H54 (cell line): ENCODE results near the gene EFCAB7.
A peak's percentile ranks its signal among the peaks of the same experiment; 100 is the strongest.

Experiments
- DNase-seq: peaks from one replicate; pipeline ENCODE4 v3.0.0; 2011; ENCODE audit warnings: low spot score, mixed read lengths; ENCODE audit not compliant: insufficient read length
- FAIRE-seq: peaks from 3 replicates; lab custom pipeline; 2011; peaks lifted over from hg19 to GRCh38; lab: Jason Lieb, UNC
- POLR2A ChIP-seq: IDR thresholded peaks from 2 replicates; pipeline ENCODE4 v1.6.1; 2011; ENCODE audit warnings: low read depth, mild to moderate bottlenecking, low read length

Gene EFCAB7

GRCh38 chr1:63532727-63533126, 9.4 kb downstream of the EFCAB7 start:
- TF ChIP-seq POLR2A = no peak
- no peak for FAIRE-seq

GRCh38 chr1:63533931-63534330, 10.6 kb downstream of the EFCAB7 start:
- TF ChIP-seq POLR2A = no peak
- FAIRE-seq (no peak), DNase-seq (no peak)

More at GRCh38 chr1:63532727-63533126, 9.4 kb downstream of the EFCAB7 start:
- DNase-seq = no peak

- FAIRE-seq (no peak), DNase-seq (no peak)
- no peak for TF ChIP-seq POLR2A
Measured at GRCh38 chr1:63534406-63534805, 11.1 kb downstream of the EFCAB7 start.

- DNase-seq = no peak
Measured at GRCh38 chr1:63537006-63537405, 13.7 kb downstream of the EFCAB7 start.

GRCh38 chr1:63537940-63538339, 14.6 kb downstream of the EFCAB7 start:
- TF ChIP-seq POLR2A = no peak
- FAIRE-seq (no peak), DNase-seq (no peak)

More at GRCh38 chr1:63537006-63537405, 13.7 kb downstream of the EFCAB7 start:
- no peak for FAIRE-seq
- no peak for TF ChIP-seq POLR2A

- no peak for TF ChIP-seq POLR2A
- DNase-seq (no peak), FAIRE-seq (no peak)
Measured at GRCh38 chr1:63545780-63546179, 22.5 kb downstream of the EFCAB7 start.

- FAIRE-seq (no peak), DNase-seq (no peak)
- TF ChIP-seq POLR2A = no peak
Measured at GRCh38 chr1:63547621-63548294, 24.4 kb downstream of the EFCAB7 start.

- FAIRE-seq = no peak
- no peak for TF ChIP-seq POLR2A
- no peak for DNase-seq
Measured at GRCh38 chr1:63548303-63548702, 25.0 kb downstream of the EFCAB7 start.

- TF ChIP-seq POLR2A = no peak
- no peak for FAIRE-seq
- no peak for DNase-seq
Measured at GRCh38 chr1:63548877-63549276, 25.6 kb downstream of the EFCAB7 start.

- DNase-seq (no peak), FAIRE-seq (no peak)
- TF ChIP-seq POLR2A = no peak
Measured at GRCh38 chr1:63555480-63555879, 32.2 kb downstream of the EFCAB7 start.

GRCh38 chr1:63557365-63557987, 34.2 kb downstream of the EFCAB7 start:
- FAIRE-seq (peak; percentile 70), DNase-seq (peak; percentile 14)

GRCh38 chr1:63559357-63559756, 36.0 kb downstream of the EFCAB7 start:
- FAIRE-seq (no peak), DNase-seq (no peak)
- TF ChIP-seq POLR2A = no peak

More at GRCh38 chr1:63557365-63557987, 34.2 kb downstream of the EFCAB7 start:
- no peak for TF ChIP-seq POLR2A

GRCh38 chr1:63563745-63564144, 40.4 kb downstream of the EFCAB7 start:
- FAIRE-seq (no peak), DNase-seq (no peak)
- TF ChIP-seq POLR2A = no peak

- FAIRE-seq (peak; percentile 23), DNase-seq (no peak)
- no peak for TF ChIP-seq POLR2A
Measured at GRCh38 chr1:63569068-63569467, 45.7 kb downstream of the EFCAB7 start.
